HG03159 (cell line): ENCODE results near the gene STK11.

ENCODE experiments used
- ATAC-seq: cut with Tn5 transposase; IDR thresholded peaks from one replicate; pipeline ENCODE4 v1.9.1; 2021; ENCODE audit warnings: mild to moderate bottlenecking, moderate library complexity; ENCODE audit not compliant: unreplicated experiment

Gene STK11

DNA sequence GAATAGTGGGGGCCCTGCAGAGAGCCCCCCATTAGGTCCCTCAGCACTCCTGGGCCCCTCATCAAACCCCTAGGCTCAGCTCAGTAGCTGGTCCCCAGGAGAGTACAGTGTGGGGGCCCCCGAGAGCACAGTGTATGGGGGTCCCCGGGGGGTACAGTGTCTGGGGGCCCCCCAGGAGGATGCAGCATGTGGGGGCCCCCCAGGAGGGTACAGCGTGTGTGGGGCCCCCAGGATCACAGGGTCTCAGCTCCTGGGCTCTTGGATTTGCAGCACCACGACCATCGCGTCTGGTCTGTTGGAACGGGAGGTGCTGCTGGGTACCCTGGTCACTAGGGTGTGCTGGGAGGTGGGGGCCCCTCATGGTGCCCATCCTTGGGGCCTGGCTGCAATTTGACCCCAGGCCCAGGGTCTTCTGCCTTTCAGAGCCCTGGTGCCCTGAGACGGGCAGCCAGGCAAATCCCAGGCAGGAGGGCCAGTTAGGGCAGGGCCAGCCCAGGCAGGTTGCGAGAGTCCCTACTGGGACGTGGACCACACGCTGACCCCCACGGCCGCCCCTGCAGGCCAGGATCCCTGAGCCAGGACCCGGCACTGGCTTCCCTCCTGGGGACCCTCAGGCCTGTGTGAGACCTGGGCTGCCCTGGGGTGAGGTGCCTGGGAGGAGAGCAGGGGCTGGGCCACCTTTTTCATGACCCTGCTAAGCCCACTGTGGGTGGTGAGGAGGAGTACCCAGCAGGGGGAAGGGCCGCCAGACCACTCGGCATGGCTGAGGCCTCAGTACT lies 18.7 kb downstream of the STK11 start:
- ATAC-seq: no peak

DNA sequence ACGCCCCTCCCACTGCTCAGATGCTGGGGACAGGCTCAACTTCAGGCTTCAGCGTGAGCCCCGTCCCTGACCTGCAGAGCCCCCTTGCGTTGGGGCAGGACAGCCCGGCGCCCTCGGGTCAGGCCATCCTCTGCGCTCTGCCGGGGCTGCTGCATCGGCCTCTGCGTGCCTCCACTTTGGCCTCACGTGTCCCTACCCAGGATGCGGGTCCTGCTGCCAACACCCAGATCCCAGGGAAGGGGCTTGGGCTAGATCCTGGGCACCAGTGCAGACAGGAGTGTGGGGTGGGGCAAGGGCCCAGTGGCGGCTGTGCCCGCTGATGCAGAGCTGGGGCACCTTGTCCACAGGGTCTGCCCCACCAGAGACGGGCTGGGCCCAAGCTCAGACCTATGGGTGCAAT lies 19.3 kb downstream of the STK11 start:
- no peak for ATAC-seq

DNA sequence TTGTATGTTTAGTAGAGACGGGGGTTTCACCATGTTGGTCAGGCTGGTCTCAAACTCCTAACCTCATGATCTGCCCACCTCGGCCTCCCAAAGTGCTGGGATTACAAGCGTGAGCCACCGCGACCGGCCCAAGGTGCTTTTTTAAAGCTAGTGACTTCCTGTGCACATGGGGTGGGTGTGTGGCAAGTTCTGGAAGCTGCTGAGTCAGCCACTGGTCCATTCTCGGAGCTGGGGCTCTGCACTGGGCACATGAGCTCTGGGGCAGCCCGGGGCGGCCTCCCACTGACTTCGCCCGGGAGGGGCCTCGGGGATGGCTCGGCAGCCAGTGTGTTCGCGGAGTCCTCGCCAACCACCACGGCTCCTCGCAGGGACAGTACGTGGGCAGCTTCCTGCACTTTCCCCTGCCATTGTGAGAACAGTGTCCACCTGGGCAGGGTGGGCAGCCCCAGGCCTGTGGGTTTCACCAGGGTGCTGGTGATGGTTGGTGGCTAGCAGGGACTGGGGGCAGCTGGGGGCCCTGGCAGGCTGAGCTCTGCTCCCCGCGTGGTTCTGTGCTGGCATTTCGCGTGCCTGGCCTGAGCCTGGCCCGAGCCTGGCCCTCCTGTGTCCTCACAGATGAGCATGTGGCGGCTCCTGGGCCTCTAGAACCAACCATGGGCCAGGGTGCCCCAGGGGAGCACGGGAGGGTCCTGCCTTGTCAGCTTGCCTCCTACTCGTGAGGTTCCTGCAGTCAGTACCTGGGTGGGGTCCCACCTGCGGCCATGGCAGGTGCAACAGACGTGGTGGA lies 20.1 kb downstream of the STK11 start:
- no peak for ATAC-seq

DNA sequence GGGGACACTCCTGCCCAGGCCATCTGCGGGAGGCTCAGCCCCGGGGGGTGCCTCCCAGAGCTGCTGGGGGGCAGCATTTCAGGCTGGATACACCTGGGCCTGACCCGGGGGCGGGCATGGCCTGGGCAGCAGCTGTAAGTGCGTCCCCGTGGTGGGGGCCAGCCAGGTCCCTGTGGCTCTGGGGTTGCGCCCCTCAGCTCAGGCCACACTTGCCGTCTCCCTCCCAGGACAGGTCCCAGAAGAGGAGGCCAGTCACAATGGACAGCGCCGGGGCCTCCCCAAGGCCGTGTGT lies 20.6 kb downstream of the STK11 start:
- ATAC-seq: no peak

DNA sequence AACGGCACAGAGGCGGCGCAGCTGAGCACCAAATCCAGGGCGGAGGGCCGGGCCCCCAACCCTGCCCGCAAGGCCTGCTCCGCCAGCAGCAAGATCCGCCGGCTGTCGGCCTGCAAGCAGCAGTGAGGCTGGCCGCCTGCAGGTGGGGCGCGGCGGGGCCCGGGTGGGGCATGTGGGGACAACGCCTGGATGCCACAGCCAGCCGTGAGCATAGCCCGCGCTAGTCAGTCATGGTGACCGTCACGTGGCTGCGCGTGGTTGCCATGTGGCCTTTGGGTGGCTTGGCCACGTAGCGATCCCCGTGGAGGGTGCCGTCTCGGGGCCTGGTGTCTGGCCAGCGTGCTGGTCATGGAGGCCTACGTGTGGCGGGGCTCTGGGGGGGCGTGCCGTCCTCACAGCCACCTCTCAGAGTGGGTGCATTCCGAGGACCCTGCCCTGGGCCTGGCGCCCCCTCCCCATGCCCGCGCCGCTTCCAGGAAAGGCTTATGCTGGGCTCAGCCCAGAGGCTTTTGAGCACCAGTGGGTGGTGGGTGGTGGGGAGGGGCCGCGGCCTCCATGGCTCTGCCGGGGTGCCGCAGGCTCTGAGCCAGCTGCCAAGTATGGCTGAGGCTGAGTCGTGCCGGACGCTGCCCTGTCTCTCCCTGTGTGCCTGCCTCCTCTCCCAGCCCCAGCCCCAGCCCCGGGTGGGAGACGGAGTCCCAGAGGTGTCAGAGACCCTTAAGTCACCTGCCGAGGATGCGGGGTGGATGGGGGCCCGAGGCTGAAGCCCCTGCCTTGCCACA lies 21.1 kb downstream of the STK11 start:
- ATAC-seq: no peak

DNA sequence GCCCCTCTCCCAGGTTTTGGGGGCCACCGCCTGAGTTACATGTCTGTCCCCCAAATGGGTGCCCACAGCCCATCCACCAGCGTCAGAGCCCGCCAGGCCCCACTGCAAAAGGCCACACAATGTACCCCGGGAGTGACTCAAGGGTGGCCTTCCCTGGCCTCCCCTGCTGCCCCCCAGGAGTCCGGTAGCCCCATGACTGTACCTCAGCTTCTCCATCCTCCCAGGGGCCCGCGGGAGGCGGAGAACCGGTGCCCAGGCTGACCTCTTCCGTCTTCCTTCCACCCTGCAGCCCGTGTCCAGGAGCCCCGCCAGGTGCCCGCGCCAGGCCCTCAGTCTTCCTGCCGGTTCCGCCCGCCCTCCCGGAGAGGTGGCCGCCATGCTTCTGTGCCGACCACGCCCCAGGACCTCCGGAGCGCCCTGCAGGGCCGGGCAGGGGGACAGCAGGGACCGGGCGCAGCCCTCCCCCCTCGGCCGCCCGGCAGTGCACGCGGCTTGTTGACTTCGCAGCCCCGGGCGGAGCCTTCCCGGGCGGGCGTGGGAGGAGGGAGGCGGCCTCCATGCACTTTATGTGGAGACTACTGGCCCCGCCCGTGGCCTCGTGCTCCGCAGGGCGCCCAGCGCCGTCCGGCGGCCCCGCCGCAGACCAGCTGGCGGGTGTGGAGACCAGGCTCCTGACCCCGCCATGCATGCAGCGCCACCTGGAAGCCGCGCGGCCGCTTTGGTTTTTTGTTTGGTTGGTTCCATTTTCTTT lies 21.9 kb downstream of the STK11 start:
- ATAC-seq: no peak

DNA sequence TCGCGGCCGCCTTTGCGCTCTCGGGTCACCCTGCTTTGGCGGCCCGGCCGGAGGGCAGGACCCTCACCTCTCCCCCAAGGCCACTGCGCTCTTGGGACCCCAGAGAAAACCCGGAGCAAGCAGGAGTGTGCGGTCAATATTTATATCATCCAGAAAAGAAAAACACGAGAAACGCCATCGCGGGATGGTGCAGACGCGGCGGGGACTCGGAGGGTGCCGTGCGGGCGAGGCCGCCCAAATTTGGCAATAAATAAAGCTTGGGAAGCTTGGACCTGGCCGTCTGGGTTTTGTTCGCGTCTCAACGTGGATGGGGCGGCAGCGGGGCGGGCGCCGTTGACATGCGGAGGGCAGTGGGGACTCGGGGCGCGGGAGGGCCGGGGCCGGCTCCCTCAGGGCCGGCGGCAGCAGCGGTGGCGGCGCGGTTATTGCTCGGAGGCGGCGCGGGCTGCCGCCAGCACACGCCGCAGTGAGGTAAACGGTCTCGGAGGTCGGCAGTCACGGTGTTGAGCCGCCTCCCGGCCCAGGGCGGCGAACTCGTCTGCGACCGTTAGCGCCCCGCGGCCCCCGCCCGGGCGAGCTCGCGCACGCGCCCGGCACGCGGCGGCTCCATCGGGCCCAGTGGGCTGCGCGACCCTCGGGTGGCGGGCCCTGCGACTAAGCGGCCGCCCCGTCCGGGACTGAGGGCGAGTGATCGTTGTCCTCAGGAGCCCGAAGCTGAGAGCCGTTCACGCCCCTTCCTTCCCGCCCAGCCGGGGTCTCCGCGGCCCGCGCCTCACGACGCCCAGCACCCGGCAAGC lies 22.8 kb downstream of the STK11 start:
- no peak for ATAC-seq

DNA sequence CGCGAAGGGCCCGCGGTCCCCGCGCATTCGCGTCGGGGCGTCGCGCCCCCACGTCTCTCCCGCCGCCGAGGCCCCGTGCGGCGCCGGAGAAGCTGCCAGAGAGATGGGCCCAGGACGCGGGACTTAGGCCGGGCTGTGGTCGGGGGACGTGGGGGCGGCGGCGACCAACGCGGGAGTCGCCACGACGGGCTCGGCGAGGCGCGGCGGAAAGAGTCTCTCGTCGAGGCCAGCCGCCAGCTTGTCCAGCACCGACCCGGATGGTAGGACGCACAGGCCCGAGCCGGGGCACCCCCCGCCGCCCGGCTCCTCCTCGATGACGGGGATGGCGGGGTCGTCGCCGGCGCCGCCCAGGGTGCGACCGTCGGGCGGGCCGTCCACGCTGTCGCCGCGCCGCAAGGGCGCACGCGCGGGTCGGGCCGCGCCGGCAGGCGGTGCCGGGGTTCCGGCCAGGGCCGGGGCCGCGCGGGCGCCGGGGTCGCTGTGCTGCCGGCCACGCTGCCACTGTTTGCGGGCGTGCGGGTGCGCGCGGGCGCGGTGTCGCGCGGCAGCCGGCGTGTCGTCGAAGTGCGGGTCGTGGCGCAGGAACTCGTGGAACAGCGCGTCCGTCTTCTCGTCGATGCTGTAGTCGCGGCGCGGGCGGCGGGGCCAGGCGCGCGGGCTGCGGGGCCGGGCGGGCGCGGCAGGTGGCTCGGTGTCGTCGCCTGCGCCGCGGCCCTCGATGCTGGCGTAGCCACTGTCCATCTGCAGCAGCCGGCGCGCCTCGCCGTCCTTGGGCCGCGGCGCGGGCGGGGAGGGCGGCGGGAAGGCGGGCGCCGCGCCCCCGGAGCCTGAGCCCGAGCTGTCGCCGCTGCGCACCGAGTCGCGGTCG lies 23.7 kb downstream of the STK11 start:
- no peak for ATAC-seq

DNA sequence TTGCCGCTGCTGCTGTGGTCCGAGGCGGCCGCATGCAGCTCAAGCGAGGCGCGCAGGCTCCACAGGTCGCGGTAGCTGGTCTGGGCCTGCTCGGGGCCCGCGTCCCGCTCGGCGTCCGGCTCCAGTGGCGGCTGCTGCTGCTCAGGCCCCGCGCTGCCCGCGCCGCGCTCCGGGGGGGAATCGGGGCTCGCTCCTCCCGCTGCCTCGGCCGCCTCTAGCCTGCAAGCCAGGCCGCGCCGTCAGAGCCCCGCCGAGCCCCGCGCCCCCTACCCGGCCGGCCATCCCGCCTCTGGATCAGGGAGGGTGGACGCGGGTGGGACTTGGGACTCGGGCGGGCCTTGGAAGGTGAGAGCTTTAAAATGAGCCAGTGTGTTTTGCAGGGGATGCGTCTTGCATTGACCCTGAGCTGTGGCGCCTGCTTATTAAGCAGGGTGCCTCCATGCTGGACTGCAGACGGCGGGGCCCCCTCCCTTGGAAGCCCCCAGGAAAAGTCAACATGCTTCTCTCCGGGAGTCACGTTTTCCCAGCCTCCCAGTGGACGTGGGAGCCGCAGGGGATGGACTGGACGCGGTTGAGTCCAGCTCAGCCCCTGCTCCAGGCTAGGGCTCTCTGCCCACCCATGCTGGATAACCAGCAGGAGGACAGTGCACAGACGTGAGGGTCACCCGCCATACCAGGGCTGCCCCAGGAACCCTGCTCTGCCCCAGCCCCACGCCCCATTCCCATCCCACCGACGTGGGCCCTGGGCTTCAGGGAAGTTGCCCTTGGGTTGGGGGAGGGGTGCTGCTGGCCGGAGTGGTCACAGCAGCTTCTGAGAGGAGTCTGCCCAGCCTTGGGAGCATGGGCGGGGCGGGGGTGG lies 24.6 kb downstream of the STK11 start:
- no peak for ATAC-seq

DNA sequence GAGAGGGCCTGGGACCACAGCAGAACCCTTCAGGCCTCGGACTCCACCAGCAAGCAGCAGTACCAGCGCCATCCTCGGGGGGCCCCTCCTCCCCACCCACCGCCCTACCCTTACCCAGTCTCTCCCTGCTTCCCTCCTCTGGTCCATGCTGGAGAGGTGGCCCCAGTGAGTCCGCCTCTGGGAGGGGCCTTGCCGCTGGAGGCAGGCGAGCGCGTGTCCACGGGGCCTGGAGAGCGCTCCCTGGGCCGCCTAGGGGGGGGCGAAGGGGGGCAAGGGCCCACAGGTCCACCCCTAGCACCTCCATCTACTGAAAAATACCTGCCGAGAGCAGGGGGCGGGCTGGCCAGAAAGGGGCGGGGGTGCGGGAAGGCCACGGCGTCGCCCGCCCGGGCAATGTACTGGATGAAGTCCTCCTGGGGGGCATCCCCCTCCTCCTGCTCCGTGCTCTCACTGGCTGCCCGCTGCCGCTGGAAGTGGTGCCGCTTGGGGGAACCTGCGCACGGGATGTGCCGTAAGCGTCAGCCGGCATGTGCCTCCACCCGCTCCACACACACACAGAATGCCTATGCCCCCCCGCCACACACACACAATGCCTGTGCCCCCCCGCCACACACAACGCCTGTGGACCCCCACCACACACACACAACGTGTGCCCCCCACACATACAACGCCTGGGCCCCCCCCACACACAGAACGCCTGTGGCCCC lies 25.4 kb downstream of the STK11 start:
- ATAC-seq: no peak

DNA sequence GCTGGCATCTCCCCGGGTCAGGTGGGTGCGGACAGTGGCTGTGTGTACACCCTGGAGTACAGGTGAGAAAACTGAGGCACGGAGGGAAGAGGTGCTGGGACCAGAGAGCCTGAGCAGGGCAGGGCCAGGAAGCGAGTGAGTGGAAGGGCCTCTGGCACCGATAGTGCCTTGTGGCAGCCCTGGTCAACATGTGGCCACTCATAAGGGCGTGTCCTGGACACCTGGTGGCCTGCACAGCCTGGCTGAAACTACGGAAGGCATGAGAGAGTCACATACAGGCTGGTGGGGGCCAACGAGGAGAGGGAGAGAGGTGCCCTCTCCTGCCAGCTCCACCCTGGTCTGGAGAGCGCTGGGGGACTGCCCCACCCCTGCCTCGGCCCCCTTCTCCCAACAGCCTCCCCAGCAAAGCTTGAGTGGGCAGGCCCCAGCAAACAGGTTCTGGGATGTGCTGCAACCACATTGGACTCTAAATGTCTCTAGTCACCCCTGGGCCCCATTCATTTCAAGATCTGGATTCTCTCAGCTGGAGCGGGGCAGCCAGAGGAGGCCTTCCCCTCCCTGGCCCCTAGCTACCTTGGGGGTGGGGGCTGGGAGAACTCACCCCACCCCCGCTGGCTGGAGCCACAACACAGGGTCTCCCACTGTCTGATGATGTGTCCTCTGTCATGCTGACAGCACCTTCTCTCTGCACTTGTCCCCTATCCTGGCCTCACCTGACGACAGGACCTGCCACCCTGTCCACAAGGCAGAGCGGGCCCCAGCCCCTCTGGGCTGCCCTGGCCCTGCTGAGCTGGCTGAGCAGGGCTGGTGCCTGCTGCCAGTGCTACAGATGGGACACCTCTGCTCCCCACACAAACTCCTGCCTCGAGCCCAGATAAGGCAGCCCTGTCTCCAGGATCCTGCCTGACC lies 26.4 kb downstream of the STK11 start:
- ATAC-seq: no peak

DNA sequence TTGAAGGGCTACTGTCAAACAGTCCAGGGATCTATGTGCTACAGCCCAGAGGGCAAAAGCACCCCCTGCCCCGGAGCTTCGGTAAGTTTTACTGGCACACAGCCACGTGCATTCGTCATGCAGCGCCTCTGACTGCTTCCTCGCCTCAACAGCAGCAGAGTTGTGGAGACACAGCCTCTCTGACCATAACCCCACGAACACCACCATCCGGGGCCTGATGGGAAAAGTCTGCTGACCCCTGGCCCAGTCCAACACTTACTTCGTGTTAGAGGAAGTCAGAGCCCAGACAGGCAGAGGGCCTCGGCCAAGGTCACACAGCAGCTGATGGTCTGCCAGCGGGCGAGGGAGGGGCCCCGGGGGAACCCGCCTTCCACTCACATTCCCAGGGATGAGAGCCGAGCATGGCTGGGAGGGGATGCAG lies 27.1 kb downstream of the STK11 start:
- ATAC-seq: no peak

DNA sequence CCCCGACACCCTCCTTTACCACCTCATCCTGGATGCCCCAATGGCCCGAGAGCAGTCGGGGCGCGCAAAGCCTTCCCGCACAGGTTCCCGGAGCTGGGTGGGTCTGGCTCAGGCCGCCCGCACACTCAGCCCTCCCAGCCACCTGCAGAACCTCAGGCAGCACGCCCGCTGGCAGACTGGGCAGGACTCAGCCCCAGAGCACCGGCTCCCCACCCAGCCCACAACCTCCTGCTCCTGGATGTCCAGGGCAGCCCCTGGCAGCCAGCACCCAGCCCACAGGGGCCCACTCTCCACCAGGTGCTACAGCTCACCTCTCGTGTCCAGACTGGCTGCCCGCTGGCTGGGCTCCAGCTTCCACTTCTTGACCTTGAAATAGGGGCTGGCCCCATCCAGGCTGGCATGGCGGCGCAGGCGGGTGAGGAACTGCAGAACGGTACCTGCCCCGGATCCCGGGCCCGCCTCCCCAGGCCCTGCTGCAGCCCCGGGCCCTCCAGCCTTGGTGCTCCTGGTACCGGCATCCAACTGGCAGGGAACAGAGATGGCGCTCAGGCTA lies 27.6 kb downstream of the STK11 start:
- no peak for ATAC-seq

DNA sequence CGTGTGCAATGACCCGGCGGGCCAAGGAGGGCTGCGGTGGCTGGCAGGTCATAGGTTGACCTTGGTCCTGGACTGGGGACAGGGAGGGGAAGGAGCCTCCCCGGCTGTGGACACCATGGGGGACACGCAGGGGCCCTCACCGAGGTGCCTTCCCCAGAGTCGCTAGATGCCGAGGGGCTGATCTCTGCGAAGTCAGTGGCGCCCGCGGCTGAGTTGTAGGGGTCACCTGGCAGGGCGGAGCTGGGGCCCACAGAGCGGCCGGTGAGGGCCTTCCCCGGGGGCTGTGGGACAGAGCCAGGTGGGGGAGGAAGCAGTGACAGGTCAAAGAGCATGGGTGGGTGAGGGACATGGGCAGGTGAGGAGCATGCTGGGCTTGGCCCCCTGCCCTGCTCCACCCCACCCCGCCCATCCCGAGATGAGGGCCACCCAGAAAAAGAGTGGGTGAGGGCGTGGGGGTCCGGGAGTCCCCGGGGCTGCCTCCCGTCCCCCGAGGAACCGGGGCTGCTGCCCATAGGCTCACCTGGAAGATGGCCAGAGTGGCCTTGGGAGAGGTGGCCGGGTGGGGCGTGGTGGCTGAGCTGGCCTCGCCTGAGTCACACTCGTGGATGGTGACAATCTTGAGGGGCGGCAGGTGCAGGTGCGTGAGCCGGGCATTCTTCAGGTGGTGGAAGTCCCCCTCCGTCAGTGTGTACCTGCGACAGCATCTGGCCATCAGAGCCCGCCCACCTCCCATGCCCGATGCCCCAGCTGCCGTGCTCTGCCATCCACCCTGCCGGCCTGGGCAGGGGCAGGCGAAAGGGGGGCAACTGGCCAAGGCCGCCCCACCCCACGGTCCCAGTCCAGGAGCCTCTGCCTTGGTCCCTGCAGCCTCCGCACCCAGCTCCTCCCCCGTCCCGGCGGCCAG lies 28.7 kb downstream of the STK11 start:
- no peak for ATAC-seq

DNA sequence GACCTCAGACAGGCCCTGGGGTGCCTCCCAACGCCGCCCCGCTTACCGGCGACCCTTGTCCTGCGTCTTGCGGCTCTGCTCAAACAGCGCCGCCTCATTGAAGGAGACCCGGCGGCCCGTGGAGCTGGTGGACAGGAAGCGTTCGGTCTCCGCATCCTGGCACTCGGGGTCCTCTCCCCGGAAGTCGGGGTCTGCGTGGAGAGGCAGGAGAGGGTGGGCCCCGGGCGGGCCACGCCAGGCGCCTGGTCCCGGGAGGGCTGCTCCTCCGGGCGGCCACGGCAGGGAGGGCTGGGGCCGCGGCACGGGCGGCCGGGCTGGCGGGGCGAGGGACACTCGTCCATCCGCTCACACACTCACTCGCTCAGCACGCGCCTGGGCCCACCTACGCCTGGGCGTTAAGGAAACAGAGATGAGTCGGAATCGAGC lies 29.4 kb downstream of the STK11 start:
- ATAC-seq: no peak
